SW480 (cell line): Measurements from ENCODE around the gene NPIPA7.
"Not testable (repeated sequence)": the region's sequence is repeated elsewhere in the genome, so short reads cannot be mapped to it uniquely, and the experiment has no call there.

Source experiments
- DNase-seq: peaks from one replicate; pipeline ENCODE4 v3.0.0-alpha.2; 2016; ENCODE audit warnings: low spot score

Gene NPIPA7

GRCh38 chr16:16420515-16420914 is 41.6 kb downstream of the NPIPA7 start:
- DNase-seq = not testable (repeated sequence)

DNA sequence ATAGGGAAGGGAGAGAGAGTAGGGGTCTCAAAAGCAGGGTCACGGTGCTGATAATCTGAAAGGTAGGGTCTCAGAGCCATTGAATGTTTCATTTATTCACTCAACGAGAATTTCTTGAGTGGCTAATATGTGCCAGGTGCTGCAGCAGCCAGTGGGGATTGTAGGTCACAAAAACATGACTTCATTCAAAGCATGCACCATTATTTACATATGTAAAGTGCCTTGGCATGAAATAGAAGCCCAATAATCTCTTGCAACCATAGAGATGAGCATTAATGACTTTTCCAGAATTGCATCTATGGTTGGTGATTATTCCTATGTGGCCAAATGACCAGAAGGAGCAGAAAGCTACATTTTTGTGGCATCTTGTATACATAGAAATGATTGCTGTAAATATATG is 46.2 kb downstream of the NPIPA7 start:
- not testable (repeated sequence) for DNase-seq

- DNase-seq = not testable (repeated sequence)
These were observed 52.2 kb downstream of the NPIPA7 start for GRCh38 chr16:16431135-16431534.

DNA sequence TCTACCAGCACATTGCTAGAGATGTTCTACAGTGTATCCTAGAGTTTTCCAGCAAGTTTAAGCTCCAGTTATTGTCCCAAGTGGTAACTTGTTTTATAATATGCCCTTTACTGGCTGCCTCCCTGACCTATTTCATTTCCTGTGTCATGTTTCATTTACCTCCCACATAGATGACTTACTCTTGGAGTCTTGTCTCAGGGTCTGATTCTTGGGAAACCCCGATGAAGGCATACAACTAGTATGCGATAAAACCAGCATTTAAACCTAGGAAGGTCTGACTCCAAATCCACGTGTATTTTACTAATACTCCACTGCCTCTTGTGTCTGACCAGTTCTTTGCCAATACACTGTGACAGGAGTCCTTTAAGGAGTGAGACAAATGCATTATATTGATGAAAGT is 55.8 kb downstream of the NPIPA7 start:
- DNase-seq = not testable (repeated sequence)

DNA sequence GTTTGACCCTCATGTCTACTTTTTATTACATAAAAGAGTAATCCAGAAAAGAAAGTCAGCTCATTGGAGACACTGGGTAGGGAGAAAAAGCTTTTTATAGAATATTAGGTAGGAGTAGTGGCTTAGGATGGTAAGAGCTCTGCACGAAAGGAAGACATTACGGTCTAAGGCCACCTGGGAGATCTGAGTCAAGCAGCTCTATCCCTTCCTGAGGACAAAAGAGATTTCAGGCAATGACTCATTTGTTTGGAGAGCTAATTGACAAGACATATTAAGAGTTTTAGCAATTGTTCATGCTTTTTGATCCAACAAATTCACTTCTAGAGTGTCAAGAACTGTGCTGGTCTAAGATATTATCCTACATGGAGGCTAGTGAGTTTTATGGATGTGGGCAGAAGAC is 62.5 kb downstream of the NPIPA7 start:
- not testable (repeated sequence) for DNase-seq
